Ammon's horn (tissue), 1 donor: ENCODE measurements around the gene RPS21.

Experiments used
- DNase-seq: peaks from one replicate; pipeline ENCODE4 v3.0.0-alpha.2; 2016; ENCODE audit warnings: low spot score

Gene RPS21

DNA sequence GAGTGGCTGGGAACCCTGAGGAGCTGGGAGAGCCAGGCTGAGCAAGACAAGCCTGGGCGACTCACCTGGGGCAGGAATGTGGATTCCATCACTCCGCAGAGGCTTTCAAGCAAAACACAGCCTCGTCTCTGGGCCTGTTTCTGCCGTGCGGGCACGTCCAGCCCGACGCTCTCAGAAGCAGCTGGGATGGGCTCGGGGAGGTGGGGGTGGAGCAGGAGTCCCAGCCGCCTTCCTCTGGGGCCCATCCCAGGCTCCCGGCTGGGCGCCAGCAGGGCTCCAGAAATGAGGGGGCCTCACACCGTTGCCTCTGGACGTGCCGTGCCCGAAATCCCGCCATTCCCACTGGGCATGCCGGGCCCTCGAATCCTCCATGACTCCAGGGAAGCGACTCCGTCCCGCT lies 8.7 kb upstream of the RPS21 start:
- no peak for DNase-seq

- DNase-seq: no peak
Observed at GRCh38 chr20:62381202-62381797, 5.6 kb upstream of the RPS21 start.

- DNase-seq: no peak
Observed at GRCh38 chr20:62381842-62382241, 5.1 kb upstream of the RPS21 start.

DNA sequence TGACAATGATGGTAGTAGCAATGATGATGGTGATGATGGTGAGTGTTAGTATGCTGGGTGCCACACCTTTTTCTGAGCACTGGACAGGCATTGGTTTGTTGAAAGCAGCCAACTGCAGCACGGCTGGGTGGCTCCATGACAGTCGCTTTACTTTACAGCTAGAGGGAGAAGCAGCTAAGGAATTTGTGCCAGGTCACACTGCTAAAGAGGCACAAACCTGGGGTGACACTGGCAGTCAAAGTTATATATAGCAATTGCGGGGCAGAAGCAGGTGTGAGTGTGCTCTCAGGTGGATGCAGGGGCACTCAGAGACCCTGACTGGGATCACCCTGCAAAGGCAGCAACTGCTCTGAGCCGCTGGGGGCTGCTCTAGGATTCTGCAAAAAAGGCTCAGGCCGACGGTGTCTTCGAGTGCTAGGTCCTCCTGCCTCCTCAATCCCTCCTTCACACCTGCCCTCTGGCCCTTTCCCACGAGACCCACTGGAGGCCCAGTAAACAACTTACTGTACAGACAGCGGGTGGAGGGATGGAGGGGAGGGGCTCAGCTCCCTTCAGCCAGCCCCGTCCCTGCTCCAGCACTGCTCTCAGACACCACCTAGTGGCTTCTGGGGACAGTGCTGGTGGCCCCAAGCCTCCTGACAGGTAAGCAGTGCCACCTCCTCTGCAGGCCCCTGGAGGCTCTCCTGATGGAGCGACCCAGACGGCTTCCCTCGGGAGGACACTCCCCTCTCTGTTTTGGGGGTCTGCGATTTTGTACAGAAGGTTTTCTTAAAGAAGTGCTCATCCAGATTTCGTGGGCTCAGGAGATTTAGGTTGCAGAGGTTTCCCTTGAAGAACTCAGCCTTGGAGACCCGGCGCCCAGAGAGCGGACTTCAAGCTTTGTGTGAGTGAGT lies 4.4 kb upstream of the RPS21 start:
- peak; percentile 84 for DNase-seq

DNA sequence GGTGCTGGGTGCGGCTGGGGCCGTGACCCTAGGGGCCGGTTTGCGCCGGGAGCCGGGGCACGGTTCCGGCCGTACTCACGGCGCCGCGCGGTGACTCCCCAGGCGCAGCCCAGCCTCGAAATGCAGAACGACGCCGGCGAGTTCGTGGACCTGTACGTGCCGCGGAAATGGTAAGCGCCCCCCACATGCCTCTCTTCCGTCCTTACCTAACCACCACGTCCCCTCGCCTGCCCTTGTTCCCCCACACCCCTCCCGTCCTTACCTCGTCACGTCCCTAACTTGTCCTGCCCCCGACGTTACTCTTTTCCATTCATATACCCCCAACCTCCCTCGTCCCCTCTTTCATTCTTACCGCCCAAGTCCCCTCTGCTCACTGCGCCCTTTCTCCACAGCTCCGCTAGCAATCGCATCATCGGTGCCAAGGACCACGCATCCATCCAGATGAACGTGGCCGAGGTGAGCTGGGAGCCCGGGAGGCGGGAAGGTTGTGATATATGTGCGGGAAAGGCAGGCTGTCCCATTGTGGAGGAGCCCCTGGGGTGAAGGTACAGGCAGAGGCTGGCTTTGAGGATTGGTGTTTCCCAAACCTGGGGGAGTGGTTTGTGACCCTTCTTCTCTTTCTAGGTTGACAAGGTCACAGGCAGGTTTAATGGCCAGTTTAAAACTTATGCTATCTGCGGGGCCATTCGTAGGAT lies 463 bp downstream of the RPS21 start:
- no peak for DNase-seq

- no peak for DNase-seq
Observed at GRCh38 chr20:62387933-62388635, 1.2 kb downstream of the RPS21 start.

DNA sequence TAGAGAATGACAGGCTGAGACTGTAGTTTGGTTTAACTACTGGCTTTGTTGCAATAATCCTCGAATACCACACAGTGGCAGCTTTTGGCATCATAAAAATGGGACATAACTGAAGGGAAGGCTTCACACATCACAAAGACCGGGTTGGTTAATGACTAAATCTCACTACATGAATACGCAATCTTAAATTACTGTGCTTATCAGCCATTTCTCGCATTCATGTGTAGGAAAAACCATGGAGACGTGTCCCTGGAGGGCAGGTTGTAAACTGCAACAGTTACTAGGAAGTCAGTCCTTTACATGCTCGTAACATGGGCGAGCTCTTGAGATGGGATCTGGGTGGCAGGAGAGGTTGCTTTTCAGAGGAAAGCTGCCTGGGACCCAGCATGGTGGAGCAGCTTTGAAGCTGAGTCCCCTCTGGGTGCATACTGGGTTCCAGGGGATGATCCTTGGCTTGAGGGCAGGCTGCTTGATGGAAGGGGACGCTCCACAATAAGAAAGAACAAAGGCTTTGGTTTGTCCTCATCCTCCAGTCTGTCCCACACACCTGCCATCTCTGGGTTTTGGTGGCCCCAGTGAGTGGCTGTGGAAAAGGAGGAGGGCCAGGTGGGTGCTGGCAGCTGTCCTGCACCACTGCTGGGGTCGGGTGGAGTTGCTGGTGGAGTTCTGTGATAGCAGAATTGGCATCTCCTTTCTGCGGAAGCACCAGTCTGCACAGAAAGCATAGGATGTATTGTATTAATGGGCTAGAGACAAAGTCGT lies 2.1 kb downstream of the RPS21 start:
- DNase-seq: no peak

GRCh38 chr20:62389601-62390087 lies 2.7 kb downstream of the RPS21 start:
- DNase-seq: no peak

GRCh38 chr20:62390317-62391164 lies 3.6 kb downstream of the RPS21 start:
- DNase-seq: no peak

- DNase-seq: no peak
Observed at GRCh38 chr20:62391165-62392076, 4.5 kb downstream of the RPS21 start.

- no peak for DNase-seq
Observed at GRCh38 chr20:62392077-62392418, 5.1 kb downstream of the RPS21 start.

GRCh38 chr20:62392621-62393334 lies 5.9 kb downstream of the RPS21 start:
- DNase-seq: no peak

- no peak for DNase-seq
Observed at GRCh38 chr20:62393335-62393665, 6.4 kb downstream of the RPS21 start.

DNA sequence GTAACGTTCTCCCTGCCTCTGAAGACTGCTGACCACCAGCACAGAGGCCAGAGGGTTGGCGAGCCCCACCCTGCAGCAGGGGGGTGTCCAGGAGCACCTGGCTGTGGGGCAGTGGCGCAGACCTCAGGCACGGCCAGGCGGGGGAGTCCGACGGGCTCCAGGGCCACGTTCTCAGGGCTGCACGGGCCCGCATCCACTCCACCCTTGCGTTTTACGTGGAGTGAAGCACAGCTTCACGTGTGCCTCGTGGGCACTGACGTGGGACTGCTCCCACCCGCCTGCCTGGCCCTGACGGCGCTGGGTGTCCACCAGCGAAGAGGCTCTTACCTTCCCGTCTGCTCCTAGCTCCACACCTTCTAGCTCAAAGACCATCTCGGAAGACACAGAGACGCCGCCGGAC lies 6.9 kb downstream of the RPS21 start:
- no peak for DNase-seq

DNA sequence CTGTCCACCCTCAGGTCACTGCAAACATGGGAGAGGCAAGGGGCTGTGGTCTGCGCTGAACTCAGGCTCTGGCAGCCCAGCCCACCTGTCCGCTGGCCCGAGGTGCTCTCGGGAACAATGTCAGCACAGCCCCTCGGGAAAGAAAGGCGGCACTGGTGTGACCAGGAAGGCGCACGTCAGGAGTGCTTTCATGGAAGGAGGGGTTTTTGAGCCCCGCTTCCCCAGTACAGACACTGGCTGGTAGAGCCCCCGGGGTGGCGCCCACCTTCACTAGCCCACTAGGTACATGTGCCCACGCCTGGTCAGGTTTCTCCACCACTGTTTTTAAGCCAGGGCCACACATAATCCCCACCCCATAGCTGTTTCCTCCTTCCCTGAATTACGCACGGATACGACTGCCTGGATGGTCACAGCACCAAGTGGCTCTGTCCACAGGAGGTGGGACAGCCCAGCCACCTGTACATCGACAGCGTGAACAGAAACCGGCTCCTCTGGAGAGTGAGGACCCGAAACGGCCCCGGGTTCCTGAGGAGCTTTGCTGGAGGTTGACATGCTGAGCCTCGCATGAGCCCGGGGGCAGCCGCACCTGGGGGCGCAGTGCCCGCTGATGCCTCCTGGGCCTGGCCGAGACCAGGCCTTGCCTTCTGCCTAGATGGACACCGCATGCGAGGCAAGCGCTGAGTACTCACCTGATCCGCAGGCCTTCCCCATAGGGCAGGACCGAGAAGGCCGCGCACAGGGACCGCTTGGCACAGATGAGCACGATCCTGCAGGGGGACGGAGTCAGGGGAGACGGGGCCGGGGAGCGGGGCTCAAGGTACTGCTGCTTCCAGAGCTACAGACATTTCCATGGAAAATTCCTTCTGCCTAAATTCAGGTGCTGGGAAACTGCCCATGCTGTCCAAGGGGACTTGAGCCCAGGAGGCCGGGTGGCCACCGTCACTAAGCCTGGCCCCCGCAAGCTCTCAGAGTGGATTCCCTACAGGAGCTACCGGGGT lies 7.6 kb downstream of the RPS21 start:
- DNase-seq: no peak

DNA sequence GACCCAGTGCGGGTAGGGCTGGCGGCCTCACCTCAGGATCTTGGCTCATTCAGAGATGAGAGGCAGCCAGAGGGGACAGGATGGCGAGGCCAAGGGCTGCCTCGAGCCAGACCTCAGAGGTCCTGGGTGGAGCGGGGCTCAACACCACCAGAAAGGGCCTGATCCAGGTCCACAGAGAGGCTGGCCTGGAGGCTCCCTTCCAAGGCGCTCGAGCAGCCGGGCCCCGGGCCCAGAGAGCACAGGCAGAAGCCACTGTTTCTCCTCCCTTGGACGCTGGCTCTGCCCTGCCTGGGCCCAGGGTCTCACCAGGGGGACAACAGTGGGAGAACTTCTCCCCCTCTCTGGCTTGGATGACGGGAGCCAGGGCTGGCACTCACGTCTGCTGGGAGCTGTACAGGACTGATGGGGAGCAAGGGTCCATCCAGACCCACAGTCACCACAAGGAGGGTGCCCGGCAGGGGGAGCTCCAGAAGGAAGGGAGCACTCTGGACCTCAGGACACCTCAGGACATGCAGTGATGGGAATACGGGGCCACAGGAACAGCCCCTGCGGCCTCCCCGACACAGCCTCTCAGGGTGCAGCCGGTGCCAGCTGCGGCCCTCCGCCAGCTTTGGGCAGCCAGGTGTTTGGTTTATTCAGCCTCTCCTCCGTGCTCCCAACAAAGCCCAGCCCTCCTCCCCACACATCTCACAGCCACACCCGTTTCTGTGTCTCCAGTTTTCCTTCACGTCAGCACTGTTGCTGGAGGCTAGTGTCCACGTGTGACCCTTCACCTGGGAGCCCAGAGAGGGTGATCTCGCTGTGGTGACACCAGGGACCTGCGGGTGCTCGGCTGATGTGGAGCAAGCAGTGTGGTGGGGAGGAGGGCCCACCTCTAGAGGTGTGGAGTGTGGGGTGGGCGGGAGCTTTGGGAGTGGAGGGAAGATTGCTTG lies 8.7 kb downstream of the RPS21 start:
- DNase-seq: no peak
